Gastrocnemius medialis (tissue), 4 donors: ENCODE measurements around the gene TSPAN1.

Experiments
- CTCF ChIP-seq, 5 experiments: fragments of 450-650 bp in 3 of 5; fragments of 200-600 bp in 2 of 5; sonication (generic) in 2 of 5; IDR thresholded peaks in 4 of 5; conservative IDR thresholded peaks in 1 of 5; 1 replicate in 4 of 5; 2 replicates in 1 of 5; pipeline ENCODE4 v1.5.1; 2016 to 2019; ENCODE audit warnings: antibody characterized with exemption in 5 of 5, mild to moderate bottlenecking in 3 of 5, moderate library complexity in 3 of 5
- POLR2A ChIP-seq, 2 donors: fragments of 450-650 bp; IDR thresholded peaks; one replicate each; pipeline ENCODE4 v1.6.1; 2017; ENCODE audit warnings: antibody characterized with exemption in 2 of 2, mild to moderate bottlenecking in 2 of 2, moderate library complexity in 2 of 2

- TF ChIP-seq CTCF (IDR thresholded peaks at IDR 0.05 in 4 of 5, conservative IDR thresholded peaks at IDR 0.05 in 1 of 5) (no peak), POLR2A (IDR thresholded peaks at IDR 0.05) (no peak)
Observed at GRCh38 chr1:46130121-46130520, 44.8 kb upstream of the TSPAN1 start.
